Stimulated activated naive CD8-positive, alpha-beta T cell treated with anti-CD3 and anti-CD28 coated beads, Interleukin-15, amount 100 ng/mL, for 72 hours (primary cell): Measurements from ENCODE around the gene WDFY2.
"Not testable (repeated sequence)": the region's sequence is repeated elsewhere in the genome, so short reads cannot be mapped to it uniquely, and the experiment has no call there.

Experiments
- ATAC-seq: fragments of 150-1000 bp; cut with Tn5 transposase; 2 replicates; pipeline ENCODE4 v1.10.0; 2021; ENCODE audit warnings: mild to moderate bottlenecking, moderate library complexity
- DNase-seq, 2 donors: peaks; one replicate each; pipeline ENCODE4 v3.0.0; 2021 to 2022
- H3K27ac Mint-ChIP-seq, 2 donors: one replicate each; pipeline ENCODE4 v1.8.0; 2022; ENCODE audit warnings: mild to moderate bottlenecking in 2 of 2, mixed read lengths in 2 of 2, moderate library complexity in 2 of 2
- H3K27me3 Mint-ChIP-seq: one replicate; pipeline ENCODE4 v1.8.0; 2022; ENCODE audit warnings: mixed read lengths
- H3K4me1 Mint-ChIP-seq: one replicate; pipeline ENCODE4 v1.8.0; 2022; ENCODE audit warnings: mild to moderate bottlenecking, mixed read lengths
- H3K4me3 Mint-ChIP-seq, 2 donors: one replicate each; pipeline ENCODE4 v1.8.0; 2022; ENCODE audit warnings: mild to moderate bottlenecking in 2 of 2, mixed read lengths in 2 of 2, moderate library complexity in 1 of 2
- H3K9me3 Mint-ChIP-seq, 2 donors: one replicate each; pipeline ENCODE4 v1.8.0; 2022; ENCODE audit warnings: mixed read lengths in 2 of 2

WDFY2 gene

DNA sequence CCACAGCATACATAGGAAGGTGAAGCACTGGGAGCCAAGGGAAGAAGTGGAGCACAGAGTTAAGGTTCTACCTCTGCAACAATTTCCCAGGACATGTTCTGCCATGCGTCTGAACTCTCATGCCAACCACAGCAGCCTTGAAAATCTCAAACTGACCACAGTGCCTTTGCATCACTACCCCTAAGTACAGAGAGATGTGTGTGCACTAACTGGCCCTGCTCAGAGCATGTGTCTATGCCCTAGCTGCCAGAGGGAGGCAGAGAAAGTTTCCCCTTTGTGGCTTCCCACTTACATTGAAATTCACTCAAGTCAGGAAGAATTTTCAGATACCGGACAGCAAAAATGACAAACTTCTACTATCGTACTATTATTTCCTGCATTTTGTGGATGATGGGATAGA, 26.8 kb upstream of the WDFY2 start:
- DNase-seq (no peak), ATAC-seq (no peak)
- Mint-ChIP-seq H3K27me3 (peaks cover 20% of the 10 kb centered on the region), H3K27ac (no peak overlapping the region), H3K4me3 (no peak overlapping the region), H3K4me1 (peaks cover 38% of the 10 kb centered on the region), H3K9me3 (peaks cover 6 to 7% of the 10 kb centered on the region in 2 donors)

DNA sequence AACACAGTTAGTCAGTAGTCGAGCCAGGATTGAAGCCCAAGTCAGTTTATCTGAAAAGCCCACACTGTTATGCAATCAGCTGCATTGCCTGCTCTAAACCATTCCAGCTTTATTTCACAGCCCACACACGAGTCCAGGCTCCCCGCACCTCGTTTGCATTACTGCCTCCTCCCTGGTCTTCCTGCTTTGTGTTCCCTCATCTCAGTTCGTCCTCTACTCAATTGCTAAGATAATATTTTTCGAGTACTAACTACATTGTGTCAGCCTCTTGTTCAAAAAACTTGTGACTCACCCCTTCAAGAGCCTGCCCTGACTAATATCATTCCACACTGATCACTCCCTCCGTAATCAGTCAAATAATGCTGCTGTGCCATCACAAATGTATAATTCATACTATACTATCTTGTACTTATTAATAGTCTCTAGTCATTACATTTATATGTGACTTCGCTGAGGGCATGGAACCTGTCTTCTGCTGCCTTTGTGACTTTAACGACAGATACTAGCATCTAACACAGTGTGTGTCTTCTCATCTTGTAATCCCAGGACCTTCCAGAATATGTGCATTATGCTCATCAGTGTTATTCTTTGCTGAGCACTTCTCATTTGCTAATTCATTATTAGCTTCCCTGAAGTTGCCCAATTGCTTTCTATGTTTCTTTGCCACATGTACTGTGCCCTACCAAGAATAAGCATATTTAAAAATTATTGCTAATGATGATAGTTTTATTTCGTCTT, 26.2 kb upstream of the WDFY2 start:
- peaks cover 41% of the 10 kb centered on the region for H3K4me1 Mint-ChIP-seq
- no peak overlapping the region for H3K27ac Mint-ChIP-seq
- H3K9me3 Mint-ChIP-seq: peaks cover 6 to 7% of the 10 kb centered on the region in 2 donors
- peaks cover 20% of the 10 kb centered on the region for H3K27me3 Mint-ChIP-seq
- H3K4me3 Mint-ChIP-seq: no peak overlapping the region
- no peak for ATAC-seq
- no peak for DNase-seq

DNA sequence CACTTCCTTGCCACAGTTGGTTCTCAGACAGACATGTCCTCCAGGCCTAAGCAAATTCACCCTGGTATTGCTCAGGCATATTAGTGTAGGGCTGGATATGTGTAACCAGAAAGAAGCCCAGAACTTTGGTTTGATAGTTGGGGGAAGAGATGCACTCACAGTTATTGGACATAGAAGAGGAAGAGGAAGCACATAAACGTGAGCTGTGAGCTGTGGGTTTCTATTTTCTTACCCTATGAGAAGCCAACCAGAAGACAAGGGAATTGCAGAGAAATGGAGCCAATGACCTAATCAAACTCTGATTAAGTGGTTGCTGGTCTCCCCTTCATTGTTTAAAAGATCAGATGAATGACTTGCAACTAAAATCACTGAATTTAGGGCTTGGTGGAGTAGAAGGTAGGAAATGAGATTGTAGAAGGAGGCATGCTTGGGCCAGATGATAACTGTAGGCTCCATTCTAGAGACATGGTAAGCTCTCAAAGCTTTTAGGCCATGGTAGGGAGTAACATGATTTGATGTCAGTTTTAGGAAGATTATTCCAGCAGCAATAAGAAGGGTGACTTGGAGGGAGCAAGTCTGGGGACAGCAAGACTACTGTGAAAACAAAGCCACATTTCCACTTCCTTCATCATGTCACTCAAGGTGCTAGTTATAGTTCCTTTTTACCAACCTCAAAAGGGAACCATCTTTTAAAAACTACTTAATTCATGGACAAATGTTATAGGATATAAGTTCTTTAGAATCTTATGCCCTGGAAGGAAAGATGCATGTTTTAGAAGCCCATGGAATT, 24.1 kb upstream of the WDFY2 start:
- no peak for DNase-seq
- H3K27me3 Mint-ChIP-seq: peaks cover 20% of the 10 kb centered on the region
- H3K9me3 Mint-ChIP-seq: peaks cover 6 to 7% of the 10 kb centered on the region in 2 donors
- H3K4me3 Mint-ChIP-seq: no peak overlapping the region
- peaks cover 41% of the 10 kb centered on the region for H3K4me1 Mint-ChIP-seq
- no peak for ATAC-seq
- H3K27ac Mint-ChIP-seq: peak overlapping the region in 1 of 2 donors; percentile 72

DNA sequence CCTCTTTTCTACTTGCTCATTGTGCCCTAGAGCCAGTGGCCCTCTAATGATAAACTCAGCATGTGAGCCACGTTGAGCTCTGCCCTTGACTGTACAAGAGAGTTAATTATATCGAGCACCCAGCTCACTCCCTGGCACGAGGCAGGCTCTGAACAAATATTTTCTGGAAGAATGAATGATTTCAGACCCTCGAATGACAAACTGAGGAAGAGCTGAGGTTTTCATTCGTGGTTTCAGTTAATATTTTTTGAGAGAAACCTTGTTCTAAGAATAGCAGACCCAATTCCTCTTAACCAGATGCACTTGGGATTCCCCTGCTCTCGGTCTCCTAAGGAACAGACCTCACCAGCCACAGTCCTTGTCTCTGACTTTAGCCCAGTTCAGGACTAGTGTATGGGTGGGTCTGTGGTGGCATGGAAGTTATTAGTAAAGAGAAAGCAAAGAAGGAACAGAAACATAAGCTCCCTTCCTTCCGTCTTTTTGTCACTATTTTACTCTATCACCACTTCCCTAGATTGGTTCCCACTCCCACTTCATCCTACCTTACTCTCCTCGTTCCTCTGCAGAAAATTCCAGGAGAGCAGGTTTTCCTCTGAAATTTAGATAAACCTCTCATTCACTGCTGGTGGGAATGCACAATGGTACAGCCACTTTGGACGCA, 22.1 kb upstream of the WDFY2 start:
- ATAC-seq (peak; percentile 98), DNase-seq (peak; percentile 25 to 62)
- Mint-ChIP-seq H3K9me3 (peaks cover 6 to 10% of the 10 kb centered on the region in 2 donors), H3K27me3 (peaks cover 10% of the 10 kb centered on the region), H3K27ac (peak overlapping the region in 1 of 2 donors; percentile 29), H3K4me3 (peak overlapping the region; percentile 11 to 30), H3K4me1 (peaks cover 41% of the 10 kb centered on the region)

DNA sequence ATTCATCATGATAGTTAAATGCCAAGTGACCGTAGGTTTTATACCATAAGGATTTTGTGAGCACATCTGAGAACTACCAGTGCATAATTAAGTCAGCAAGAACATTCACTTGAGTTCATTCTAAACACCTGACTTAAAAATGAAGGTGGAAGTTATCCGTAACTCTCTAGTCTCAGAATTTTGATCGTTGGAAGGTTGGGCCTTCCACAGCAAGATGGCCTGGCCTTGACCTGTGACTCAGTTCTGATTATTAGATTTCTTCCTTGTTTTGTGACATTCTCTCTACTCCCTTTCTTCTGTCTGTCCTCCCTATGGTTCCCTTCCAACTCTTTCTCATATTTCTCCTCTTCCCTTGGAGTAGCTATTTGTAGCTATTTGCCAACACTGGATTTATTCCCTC, 20.0 kb upstream of the WDFY2 start:
- H3K9me3 Mint-ChIP-seq: peaks cover 10 to 20% of the 10 kb centered on the region in 2 donors
- H3K4me1 Mint-ChIP-seq: peaks cover 36% of the 10 kb centered on the region
- H3K4me3 Mint-ChIP-seq: no peak overlapping the region
- peak overlapping the region in 1 of 2 donors; percentile 40 for H3K27ac Mint-ChIP-seq
- ATAC-seq (no peak), DNase-seq (no peak)
- peaks cover 2% of the 10 kb centered on the region for H3K27me3 Mint-ChIP-seq

DNA sequence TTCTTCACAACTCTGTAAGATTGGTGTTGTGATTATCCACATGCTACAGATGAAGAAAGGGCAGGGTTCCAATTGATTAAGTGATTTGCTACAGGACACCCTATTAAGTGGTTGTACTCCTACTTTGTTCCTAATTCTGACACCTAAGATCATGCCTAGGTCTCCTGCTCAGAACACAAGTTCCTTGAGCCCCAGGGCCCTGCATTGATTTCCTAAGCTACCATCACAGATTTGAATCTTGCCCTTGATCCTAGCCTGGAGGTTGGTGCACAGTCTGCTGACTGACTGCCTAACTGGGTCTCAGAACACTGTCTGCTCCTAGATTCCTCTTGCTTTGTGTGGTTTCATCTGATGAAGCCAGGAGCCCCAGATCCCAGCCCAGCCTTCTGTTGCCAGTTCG, 19.6 kb upstream of the WDFY2 start:
- ATAC-seq (no peak), DNase-seq (no peak)
- no peaks in the 10 kb centered on the region for H3K27me3 Mint-ChIP-seq
- H3K9me3 Mint-ChIP-seq: peaks cover 9 to 17% of the 10 kb centered on the region in 2 donors
- no peak overlapping the region for H3K4me3 Mint-ChIP-seq
- H3K4me1 Mint-ChIP-seq: peaks cover 32% of the 10 kb centered on the region
- no peak overlapping the region for H3K27ac Mint-ChIP-seq

DNA sequence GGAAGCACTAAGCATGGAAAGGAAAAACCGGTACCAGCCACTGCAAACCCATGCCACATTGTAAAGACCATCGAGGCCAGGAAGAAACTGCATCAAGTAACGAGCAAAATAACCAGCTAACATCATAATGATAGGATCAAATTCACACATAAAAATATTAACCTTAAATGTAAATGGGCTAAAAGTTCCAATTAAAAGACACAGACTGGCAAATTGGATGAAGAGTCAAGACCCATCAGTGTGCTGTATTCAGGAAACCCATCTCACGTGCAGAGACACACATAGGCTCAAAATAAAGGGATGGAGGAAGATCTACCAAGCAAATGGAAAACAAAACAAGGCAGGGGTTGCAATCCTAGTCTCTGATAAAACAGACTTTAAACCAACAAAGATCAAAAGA, 15.3 kb upstream of the WDFY2 start:
- peaks cover 4 to 17% of the 10 kb centered on the region in 2 donors for H3K9me3 Mint-ChIP-seq
- H3K4me1 Mint-ChIP-seq, H3K27ac Mint-ChIP-seq, DNase-seq, ATAC-seq, H3K4me3 Mint-ChIP-seq, H3K27me3 Mint-ChIP-seq: not testable (repeated sequence)

DNA sequence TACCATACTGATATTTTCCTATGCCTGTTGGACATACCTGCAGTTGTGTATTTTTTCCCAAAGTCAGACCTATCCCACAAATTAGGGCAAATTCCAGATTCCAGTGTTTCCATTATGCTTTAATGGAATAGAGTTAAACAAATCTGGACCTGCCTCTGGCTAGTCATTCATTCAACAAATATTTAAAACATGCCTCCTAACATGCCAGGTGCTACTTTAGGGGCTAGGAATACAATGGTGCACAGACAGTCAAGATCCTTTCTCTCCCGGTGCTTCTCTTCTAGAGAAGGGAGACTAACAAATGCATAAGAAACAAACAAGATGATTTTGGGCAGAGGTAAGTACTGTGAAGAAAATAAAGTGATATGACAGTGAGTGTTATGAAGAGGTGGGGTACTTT, 7.5 kb upstream of the WDFY2 start:
- H3K9me3 Mint-ChIP-seq: no peaks in the 10 kb centered on the region
- H3K27ac Mint-ChIP-seq: no peak overlapping the region
- no peak for ATAC-seq
- DNase-seq: no peak
- H3K27me3 Mint-ChIP-seq: no peaks in the 10 kb centered on the region
- H3K4me1 Mint-ChIP-seq: no peaks in the 10 kb centered on the region
- H3K4me3 Mint-ChIP-seq: no peak overlapping the region

DNA sequence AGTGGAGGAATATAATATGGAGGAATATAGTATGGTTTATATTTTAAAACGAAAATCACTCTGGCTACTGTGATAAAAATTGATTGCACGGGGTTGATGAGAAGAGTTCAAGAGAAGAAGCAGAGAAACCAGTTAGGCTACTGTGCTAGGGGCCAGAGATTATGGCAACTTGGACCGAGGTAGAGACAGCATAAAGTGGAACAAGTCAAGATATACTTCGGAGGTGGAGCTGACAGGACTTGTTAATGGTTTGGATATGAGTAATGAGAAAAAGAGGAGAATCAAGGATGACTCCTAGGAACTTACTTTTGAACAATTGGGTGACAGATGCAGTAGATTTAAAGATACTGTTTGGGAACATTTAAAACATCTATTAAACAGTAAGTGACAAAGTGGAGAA, 6.6 kb upstream of the WDFY2 start:
- Mint-ChIP-seq H3K9me3 (no peaks in the 10 kb centered on the region), H3K27ac (no peak overlapping the region), H3K4me1 (no peaks in the 10 kb centered on the region), H3K4me3 (no peak overlapping the region), H3K27me3 (no peaks in the 10 kb centered on the region)
- DNase-seq (no peak), ATAC-seq (no peak)

DNA sequence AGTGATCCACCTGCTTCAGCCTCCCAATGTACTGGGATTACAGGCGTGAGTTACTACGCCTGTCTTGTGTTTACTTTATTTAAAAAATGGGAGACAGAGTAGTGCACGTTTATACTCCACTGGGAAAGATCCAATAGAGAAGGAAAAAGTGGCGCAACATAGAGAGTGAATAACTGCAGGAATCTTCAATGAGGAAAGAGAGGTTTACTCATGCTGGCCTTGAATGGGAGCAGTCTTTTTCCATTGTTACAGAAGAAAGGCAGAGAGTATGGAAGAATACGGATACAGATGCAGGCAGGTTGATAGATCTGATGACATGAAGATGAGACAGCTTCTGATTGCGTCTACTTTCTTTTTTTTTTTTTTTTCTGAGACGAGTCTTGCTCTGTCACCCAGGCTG, 4.6 kb upstream of the WDFY2 start:
- ATAC-seq (no peak), DNase-seq (no peak)
- peaks cover 4% of the 10 kb centered on the region for H3K4me1 Mint-ChIP-seq
- H3K27me3 Mint-ChIP-seq: no peaks in the 10 kb centered on the region
- no peak overlapping the region for H3K27ac Mint-ChIP-seq
- no peaks in the 10 kb centered on the region for H3K9me3 Mint-ChIP-seq
- H3K4me3 Mint-ChIP-seq: no peak overlapping the region

DNA sequence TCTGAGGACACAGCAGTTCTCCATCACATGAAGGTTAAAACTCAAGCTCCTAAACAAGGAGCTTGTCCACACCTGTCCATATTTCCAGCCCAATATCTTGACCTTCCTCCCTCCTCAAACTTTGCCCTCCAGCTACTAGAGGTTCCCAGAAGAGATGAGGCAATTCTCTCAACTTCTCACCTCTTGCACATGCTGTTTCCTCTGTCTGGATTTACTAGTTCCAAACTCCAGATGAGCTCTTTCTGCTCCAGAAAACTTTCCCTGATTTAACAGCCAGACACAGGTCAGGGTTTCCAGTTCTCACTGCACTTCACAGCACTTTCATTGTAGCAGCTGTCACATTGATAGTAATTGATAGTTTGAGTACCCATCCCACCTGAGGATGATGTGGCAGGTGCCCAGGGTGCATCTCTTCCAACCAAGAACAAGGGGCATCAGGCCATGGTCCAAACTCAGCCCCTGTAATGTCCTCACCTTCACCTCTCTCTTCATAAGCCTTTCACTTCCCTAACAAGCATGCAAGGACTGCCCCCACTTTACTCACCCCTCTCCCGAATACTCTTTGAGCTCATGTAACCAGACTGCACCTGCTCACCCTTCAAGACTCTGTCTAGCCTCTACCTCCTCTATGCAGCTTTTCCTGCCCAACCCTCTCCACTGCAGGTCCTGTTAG, 3.0 kb upstream of the WDFY2 start:
- Mint-ChIP-seq H3K4me3 (no peak overlapping the region), H3K27me3 (no peaks in the 10 kb centered on the region), H3K9me3 (no peaks in the 10 kb centered on the region), H3K27ac (peak overlapping the region in 1 of 2 donors; percentile 1), H3K4me1 (peaks cover 11% of the 10 kb centered on the region)
- no peak for ATAC-seq
- DNase-seq: no peak

DNA sequence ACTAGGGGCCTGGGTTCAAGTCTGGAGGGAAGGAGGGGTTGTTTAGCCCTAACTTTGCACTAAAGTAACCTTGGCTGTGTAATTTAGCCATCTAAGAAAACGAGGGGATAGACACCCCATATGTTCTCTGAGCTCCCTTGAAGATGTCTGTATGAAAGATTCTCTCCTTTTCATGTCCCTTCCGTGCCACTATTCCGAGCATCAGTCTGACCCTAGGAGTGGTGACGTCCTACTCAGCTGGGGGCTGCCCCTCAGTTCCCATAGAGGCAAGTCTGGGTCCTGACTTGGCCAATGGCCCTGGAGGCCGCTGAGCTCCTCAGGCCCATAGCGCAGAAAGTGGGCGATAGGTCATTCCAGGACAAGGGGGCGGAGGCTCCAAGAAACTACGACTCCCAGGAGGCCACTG, 790 bp upstream of the WDFY2 start:
- ATAC-seq: no peak
- DNase-seq: no peak
- peaks cover 25% of the 10 kb centered on the region for H3K4me1 Mint-ChIP-seq
- H3K9me3 Mint-ChIP-seq: no peaks in the 10 kb centered on the region
- H3K27me3 Mint-ChIP-seq: no peaks in the 10 kb centered on the region
- peak overlapping the region; percentile 83 to 92 for H3K4me3 Mint-ChIP-seq
- peak overlapping the region; percentile 95 to 98 for H3K27ac Mint-ChIP-seq

DNA sequence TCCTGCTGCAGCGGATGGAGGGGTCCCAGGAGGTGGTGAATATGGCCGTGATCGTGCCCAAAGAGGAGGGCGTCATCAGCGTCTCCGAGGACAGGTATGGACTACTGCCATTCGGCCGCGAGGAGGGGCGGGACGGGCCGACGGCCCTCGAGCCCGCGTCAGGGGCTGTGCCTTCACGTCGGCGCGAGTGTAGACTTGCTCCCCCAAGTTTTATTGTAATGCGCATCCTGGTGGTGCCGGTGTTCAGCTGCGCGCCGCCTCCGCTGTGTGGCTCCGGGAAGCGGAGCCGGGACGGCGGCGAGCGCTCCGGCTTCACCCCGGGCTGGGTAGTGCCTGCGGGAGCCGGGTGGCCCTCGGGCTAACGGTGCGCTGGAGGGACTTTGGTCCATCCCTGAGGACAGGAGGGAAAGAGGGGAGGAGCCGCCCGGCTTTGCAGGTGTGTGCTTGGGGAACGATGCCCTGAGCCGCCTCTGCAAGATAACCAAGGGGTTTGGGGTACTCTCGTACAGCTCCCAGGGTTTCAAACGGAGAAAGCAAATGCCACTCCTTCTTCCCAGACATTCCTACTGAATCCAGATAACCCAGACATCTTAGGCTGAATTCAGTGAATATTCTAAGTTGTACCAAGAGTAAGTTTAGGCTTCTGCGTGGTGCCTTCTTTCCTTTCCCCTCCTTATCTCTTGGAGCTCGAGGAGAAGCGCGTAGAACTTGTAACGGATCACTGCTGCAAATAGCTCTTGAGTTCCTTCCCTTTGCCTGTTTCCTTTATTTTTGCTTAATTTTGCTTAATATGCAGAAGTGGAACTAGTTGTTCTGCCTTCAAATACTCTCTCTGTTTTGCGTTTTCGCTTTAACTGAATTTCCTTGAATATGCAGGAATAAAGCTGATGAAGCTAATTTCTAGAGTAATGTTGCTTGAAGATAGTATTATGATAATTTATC, 740 bp downstream of the WDFY2 start:
- peaks cover 41% of the 10 kb centered on the region for H3K4me1 Mint-ChIP-seq
- peak overlapping the region; percentile 87 to 92 for H3K27ac Mint-ChIP-seq
- DNase-seq: peak; percentile 79 to 80
- H3K4me3 Mint-ChIP-seq: peak overlapping the region; percentile 83 to 92
- peak; percentile 66 for ATAC-seq
- H3K9me3 Mint-ChIP-seq: no peaks in the 10 kb centered on the region
- no peaks in the 10 kb centered on the region for H3K27me3 Mint-ChIP-seq

DNA sequence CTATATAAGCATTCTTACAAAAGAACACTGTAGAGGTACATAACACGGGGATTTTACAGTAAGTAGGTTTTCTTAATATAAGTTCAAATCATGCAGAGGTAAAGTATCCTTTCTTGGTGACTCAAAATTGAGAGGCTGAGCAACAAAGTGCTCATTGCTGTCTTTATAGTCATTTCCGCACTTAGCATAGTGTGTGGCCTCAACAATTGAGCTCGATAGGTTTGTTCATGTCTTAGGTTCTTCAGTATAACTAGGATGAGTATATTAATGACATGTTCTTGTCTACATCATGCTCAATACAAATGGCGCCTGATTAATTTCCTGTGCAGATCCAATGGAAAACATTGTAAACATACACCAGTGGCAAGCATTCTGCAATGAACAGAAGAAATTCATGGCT, 1.4 kb downstream of the WDFY2 start:
- Mint-ChIP-seq H3K4me1 (peaks cover 48% of the 10 kb centered on the region), H3K27ac (peak overlapping the region in 1 of 2 donors; percentile 74), H3K9me3 (no peaks in the 10 kb centered on the region), H3K4me3 (peak overlapping the region; percentile 83 to 92), H3K27me3 (no peaks in the 10 kb centered on the region)
- DNase-seq: peak; percentile 8 to 42
- peak; percentile 29 for ATAC-seq
